ENCODE results near the gene ATXN2. TPM values are rescaled to one million over a fixed set of nuclear protein-coding genes. Genes with fewer than 3 reads are reported as not detected.

The ATXN2 gene, protein sequence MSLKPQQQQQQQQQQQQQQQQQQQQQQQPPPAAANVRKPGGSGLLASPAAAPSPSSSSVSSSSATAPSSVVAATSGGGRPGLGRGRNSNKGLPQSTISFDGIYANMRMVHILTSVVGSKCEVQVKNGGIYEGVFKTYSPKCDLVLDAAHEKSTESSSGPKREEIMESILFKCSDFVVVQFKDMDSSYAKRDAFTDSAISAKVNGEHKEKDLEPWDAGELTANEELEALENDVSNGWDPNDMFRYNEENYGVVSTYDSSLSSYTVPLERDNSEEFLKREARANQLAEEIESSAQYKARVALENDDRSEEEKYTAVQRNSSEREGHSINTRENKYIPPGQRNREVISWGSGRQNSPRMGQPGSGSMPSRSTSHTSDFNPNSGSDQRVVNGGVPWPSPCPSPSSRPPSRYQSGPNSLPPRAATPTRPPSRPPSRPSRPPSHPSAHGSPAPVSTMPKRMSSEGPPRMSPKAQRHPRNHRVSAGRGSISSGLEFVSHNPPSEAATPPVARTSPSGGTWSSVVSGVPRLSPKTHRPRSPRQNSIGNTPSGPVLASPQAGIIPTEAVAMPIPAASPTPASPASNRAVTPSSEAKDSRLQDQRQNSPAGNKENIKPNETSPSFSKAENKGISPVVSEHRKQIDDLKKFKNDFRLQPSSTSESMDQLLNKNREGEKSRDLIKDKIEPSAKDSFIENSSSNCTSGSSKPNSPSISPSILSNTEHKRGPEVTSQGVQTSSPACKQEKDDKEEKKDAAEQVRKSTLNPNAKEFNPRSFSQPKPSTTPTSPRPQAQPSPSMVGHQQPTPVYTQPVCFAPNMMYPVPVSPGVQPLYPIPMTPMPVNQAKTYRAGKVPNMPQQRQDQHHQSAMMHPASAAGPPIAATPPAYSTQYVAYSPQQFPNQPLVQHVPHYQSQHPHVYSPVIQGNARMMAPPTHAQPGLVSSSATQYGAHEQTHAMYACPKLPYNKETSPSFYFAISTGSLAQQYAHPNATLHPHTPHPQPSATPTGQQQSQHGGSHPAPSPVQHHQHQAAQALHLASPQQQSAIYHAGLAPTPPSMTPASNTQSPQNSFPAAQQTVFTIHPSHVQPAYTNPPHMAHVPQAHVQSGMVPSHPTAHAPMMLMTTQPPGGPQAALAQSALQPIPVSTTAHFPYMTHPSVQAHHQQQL
- polyA plus RNA-seq (2011; rRNA removed) (19.1 and 28.4 TPM in 2 replicates), polyA minus RNA-seq (2011; rRNA and poly(A)+ RNA removed) (81.8 and 91.6 TPM in 2 replicates)

DNA sequence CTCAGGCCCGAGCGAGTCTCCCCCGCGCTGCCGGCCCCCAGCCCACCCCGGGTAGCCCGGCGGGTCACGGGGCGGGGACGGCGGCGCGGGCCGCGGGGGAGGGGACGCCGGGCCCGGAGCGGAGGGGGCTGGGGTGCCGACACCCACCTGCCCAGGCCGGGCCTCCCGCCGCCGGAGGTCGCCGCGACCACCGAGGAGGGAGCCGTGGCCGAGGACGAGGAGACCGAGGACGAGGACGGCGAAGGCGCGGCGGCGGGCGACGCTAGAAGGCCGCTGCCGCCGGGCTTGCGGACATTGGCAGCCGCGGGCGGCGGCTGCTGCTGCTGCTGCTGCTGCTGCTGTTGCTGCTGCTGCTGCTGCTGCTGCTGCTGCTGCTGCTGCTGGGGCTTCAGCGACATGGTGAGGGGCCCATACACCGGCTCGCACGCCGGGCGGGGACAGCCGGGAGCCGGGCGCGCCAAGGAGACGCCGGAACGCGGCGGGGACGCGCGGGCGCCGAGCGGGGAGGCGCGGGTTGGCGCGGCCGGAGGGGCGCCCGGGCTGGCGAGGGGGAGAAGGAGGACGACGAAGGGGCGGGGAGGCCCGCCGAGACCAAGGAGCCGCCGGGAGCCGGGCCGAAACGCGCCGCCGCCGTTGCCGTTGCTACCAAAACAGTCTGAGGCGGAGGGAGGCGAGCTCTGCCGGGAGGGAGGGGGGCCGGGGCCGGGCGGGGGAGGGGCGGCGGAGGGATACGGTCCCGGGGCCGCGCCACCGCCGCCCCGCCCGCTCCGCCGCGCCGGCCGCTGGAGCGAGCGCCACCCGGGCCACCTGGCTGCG, at the start of gene ATXN2:
ATXN2 (minus strand) TSS at position 679 of the 816 bp plus-strand sequence; CDS start at position 398, 281 bp downstream.
- peak within 1 kb of the TSS; percentile 87 for H3K4me3 ChIP-seq (ENCODE audit: low read depth, low read length)
- ChIA-PET CTCF (no interaction called here), POLR2A (no interaction called here)
- H3K27ac ChIP-seq (ENCODE audit: low read depth, low read length), result peak within 1 kb of the TSS; percentile 98
- no peak for DNase-seq (ENCODE audit: low read depth, low spot score)
- no peaks in the 10 kb centered on the region for H3K27me3 ChIP-seq (ENCODE audit: control insufficient read depth, insufficient read depth, low read length)
- no peak for TF ChIP-seq CTCF (IDR thresholded peaks at IDR 0.05; ENCODE audit: low read depth, low read length)
- H3K9me3 ChIP-seq (ENCODE audit: control insufficient read depth, insufficient read depth, low read length), result peaks cover 7% of the 10 kb centered on the region; the same call in 1 of the 2 replicates

GRCh38 chr12:111645433-111645832, 46.3 kb upstream of the ATXN2 start:
- CTCF ChIA-PET, result no interaction called here
- POLR2A ChIA-PET, result interaction anchor here (0.5 kb wide), 1 partner anchor 74 kb away, joined by 3 read pairs; no protein-coding TSS in a partner anchor
- TF ChIP-seq CTCF (IDR thresholded peaks at IDR 0.05; ENCODE audit: low read depth, low read length), result no peak
- no peaks in the 10 kb centered on the region for H3K27me3 ChIP-seq (ENCODE audit: control insufficient read depth, insufficient read depth, low read length)
- H3K9me3 ChIP-seq (ENCODE audit: control insufficient read depth, insufficient read depth, low read length), result no peaks in the 10 kb centered on the region
- DNase-seq (ENCODE audit: low read depth, low spot score), result no peak
- H3K27ac ChIP-seq (ENCODE audit: low read depth, low read length), result no peak overlapping the region
- no peak overlapping the region for H3K4me3 ChIP-seq (ENCODE audit: low read depth, low read length)

DNA sequence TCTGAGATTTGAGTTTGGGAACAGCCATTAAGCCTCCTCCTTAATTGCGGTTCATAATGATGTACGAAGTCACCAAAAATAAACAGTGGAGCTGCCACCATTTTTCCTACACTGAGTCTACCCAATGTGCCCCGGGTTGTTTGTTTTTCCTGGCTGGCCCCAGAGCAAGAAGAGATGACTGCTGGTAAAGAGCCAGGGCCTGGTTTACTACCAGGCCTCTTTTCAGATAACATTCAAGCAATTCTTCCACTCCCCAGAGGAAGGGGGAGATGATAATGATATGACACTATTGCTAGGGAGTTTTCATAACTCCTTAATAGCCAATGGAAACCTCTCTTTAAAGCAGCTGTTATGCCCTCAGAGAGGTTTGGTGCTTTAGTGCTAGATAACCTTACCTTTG, 44.3 kb upstream of the ATXN2 start:
- POLR2A ChIA-PET, result interaction anchor here (0.7 to 1.3 kb wide), 2 partner anchors 42 to 116 kb away, joined by 3 to 4 read pairs; partner anchors contain the start of gene BRAP
- Histone ChIP-seq H3K27ac (ENCODE audit: low read depth, low read length) (peak overlapping the region; percentile 48), H3K9me3 (ENCODE audit: control insufficient read depth, insufficient read depth, low read length) (no peaks in the 10 kb centered on the region), H3K4me3 (ENCODE audit: low read depth, low read length) (no peak overlapping the region), H3K27me3 (ENCODE audit: control insufficient read depth, insufficient read depth, low read length) (no peaks in the 10 kb centered on the region)
- TF ChIP-seq CTCF (IDR thresholded peaks at IDR 0.05; ENCODE audit: low read depth, low read length), result no peak
- CTCF ChIA-PET, result interaction anchor here (0.7 to 1.1 kb wide), 3 partner anchors 9 to 247 kb away, joined by 3 to 5 read pairs (median 3); no protein-coding TSS in a partner anchor
- DNase-seq (ENCODE audit: low read depth, low spot score), result peak; percentile 64

GRCh38 chr12:111642681-111643426, 43.7 kb upstream of the ATXN2 start:
- no peak for DNase-seq (ENCODE audit: low read depth, low spot score)
- CTCF ChIA-PET, result interaction anchor here (0.7 to 1.1 kb wide), 4 partner anchors 8 to 247 kb away, joined by 3 to 5 read pairs (median 4); no protein-coding TSS in a partner anchor
- Histone ChIP-seq H3K27me3 (ENCODE audit: control insufficient read depth, insufficient read depth, low read length) (no peaks in the 10 kb centered on the region), H3K27ac (ENCODE audit: low read depth, low read length) (peak overlapping the region; percentile 48), H3K9me3 (ENCODE audit: control insufficient read depth, insufficient read depth, low read length) (no peaks in the 10 kb centered on the region), H3K4me3 (ENCODE audit: low read depth, low read length) (no peak overlapping the region)
- POLR2A ChIA-PET, result interaction anchor here (0.5 to 1.3 kb wide), 3 partner anchors 29 to 116 kb away, joined by 3 to 6 read pairs (median 4); partner anchors contain the start of gene BRAP
- peak; percentile 50 for TF ChIP-seq CTCF (IDR thresholded peaks at IDR 0.05; ENCODE audit: low read depth, low read length)

Data from AG04450 (cell line).